Stimulated activated CD4-positive, alpha-beta T cell treated with anti-CD3 and anti-CD28 coated beads, Interleukin-1b, Interleukin-23, amount 100 ng/mL, for 48 hours (primary cell): ENCODE results near the gene ITPR2.
A peak's percentile ranks its signal among the peaks of the same experiment; 100 is the strongest.
"Not testable (repeated sequence)": the region's sequence is repeated elsewhere in the genome, so short reads cannot be mapped to it uniquely, and the experiment has no call there.

Experiments used
- DNase-seq: peaks from one replicate; pipeline ENCODE4 v3.0.0-alpha.2; 2020

Gene ITPR2

DNA sequence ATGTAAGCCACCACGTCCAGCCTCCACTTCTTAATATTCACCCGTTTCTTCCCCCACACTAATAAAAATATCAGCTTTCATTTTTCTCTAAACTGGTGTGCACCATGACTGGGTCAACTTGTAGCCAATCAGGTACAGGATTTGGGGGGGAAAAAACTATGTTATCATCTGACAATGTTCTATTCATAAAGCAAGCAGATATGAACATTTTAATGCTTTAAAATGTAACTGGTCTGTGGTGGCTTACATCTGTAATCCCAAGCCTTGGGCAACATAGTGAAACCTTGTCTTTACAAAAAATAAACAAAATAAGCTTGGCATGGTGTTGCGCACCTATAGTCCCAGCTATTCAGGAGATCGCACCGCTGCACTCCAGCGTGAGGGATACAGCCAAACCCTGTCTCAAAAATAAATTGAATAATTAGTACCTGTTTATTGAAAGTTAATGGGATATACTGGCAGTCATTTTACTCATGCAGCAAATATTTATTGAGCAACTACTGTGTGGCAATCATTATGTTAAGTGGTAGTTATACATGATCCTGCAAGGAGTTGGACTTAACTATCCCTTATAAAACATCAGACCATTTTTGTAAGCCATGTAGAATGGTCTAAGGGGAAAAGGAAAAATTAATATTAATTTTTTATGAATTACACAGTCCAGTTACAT, 15.3 kb upstream of the ITPR2 start:
- DNase-seq: no peak

DNA sequence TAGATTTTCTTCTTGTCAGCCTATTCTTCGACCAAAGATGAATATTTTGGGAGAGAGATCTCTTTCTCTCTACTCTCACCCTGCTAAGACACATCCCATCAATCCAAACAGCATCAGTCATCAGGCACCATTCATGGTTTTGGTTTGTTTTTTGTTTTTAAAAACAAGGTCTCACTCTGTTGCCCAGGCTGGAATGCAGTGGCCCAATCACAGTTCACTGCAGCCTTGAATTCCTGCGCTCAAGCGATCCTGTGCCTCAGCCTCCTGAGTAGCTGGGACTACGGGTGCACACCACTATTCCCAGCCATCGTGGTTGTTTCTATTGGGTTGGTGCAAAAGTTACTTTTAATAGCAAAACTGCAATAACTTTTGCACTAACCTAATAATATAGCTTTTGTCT, 14.4 kb upstream of the ITPR2 start:
- no peak for DNase-seq

- DNase-seq: no peak
Observed at GRCh38 chr12:26846416-26846815, 13.4 kb upstream of the ITPR2 start.

DNA sequence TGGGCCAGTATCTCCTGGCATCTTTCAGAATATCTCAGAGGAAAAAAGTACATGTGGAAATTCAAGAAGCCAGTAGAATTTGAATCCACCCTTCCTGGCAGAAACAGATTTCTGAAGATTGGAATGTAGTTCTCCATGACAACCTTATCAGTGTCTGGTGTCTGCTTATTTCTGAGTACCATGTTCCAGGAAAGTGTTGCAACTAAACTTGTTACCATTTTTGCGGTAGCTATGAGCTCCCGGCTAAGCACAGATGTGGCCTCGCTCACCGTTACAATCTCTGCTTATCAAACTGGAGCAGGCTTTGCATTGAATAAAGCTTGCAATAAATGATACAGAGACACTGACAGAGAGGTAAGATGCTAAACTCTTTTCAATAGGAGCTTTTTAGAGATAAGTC, 13.0 kb upstream of the ITPR2 start:
- no peak for DNase-seq

DNA sequence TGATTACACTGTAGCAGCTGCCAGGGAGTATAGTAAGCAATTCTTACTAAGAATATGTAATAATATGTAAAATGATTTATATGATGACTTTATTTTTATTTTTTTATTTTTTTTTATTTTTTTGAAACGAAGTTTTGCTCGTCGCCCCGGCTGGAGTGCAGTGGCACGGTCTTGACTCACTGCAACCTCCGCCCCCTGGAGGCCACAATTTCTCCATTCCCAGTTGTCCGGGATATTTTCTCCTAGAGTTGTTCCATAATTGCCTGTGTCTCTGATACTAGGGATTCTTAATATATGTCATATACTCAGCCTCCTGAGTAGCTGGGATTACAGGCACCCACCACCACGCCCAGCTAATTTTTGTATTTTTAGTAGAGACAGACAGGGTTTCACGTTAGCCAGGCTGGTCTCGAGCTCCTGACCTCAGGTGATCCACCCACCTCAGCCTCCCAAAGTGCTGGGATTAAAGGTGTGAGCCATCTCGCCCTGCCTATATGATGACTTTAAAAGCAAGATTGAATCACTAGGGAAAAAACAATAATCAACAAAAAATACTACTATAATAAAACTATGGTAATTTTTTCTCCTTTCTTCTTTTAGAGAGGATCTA, 12.2 kb upstream of the ITPR2 start:
- no peak for DNase-seq

DNA sequence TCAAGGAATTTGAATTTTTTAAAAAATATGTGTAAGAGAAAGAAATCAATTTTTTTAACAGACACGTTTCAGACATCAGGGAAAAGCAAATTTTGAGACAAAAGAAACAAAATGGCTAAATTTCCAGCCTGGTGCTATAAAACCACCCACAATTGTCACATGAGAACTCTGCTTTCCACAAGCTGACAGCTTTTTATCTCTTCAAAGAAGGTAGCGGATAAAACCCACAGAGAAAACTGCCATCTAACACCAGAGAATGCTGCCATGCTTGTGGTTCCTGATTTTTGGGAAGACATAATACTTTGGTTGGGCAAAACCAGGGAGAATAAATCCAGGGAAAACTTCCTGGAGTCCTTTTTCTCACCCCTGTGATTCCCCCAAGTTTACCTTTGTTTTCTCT, 10.3 kb upstream of the ITPR2 start:
- DNase-seq: no peak

DNA sequence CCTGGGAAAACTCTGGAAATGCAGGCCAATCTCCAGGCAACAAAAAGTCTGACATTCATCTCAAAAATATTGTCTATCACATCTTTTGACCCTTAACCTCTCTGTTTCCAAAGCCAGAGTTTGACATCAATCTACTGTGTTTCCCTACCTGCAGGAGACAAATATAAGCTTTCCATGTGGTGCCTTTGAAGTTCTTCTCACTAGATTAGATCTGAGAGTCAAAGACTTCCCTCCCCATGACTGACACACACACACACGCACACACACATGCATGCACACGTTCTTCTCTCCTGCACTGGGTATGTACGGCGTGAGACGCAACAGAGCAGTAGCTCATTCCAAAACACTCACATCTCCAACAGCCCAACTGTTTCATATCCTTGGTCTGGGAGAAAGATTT, 8.1 kb upstream of the ITPR2 start:
- no peak for DNase-seq

DNA sequence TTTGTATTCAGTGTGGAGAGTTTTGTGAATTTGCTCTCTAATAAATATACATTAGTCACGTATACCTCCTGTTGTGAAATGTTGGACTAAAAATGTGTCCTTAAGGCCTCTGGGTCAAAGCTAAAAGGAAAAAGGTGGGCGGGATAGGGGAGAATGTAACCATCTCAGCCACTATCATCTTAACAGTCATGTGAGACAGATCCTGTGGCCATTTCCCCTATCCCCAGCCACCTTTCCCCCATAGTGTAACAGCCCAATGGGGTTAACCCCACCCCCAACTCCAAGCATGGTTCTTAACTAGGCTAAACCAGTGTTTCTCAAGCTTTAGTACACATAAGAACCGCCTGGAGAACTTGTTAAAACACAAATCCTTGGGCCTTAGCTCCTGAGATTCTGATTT, 6.5 kb upstream of the ITPR2 start:
- DNase-seq: no peak

GRCh38 chr12:26838888-26839416, 6.0 kb upstream of the ITPR2 start:
- no peak for DNase-seq

- no peak for DNase-seq
Observed at GRCh38 chr12:26836201-26836600, 3.2 kb upstream of the ITPR2 start.

- not testable (repeated sequence) for DNase-seq
Observed at GRCh38 chr12:26834503-26835060, 1.6 kb upstream of the ITPR2 start.

DNA sequence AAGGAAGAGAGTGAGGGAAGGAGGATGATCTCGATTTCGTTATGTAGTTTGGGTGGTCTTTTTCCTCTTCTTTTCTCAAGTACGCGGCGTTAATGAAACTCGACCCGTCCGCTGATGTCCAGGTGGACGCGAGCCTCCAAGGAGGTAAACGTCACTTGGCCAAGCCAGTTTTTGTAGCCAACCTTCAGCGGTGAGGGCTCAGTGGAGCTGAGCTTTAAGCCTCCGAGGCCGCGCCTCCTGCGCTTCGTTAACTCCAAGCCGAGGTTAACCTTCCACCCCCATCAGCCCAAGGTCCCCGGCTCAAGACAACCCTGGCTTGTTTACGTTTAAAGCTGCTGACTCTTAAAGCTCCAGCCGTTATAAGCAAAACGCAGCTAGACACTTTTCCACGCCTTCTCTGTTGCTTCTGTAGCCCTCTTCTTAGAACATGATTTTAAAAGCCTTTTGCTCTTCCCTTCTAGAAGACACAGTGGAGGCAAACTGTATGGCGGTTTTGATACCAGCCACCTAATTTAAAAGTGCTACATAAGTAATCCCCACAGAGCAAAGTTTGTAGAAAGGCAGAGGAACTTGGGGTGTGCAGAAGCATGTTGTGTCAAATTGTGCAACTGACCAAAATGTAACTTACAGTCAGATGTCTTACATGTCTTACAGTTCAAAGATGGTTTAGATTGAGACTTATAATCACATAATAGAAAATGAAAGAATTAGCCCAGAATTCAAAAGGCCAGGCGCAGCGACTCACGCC, 923 bp upstream of the ITPR2 start:
- DNase-seq: peak; percentile 39

DNA sequence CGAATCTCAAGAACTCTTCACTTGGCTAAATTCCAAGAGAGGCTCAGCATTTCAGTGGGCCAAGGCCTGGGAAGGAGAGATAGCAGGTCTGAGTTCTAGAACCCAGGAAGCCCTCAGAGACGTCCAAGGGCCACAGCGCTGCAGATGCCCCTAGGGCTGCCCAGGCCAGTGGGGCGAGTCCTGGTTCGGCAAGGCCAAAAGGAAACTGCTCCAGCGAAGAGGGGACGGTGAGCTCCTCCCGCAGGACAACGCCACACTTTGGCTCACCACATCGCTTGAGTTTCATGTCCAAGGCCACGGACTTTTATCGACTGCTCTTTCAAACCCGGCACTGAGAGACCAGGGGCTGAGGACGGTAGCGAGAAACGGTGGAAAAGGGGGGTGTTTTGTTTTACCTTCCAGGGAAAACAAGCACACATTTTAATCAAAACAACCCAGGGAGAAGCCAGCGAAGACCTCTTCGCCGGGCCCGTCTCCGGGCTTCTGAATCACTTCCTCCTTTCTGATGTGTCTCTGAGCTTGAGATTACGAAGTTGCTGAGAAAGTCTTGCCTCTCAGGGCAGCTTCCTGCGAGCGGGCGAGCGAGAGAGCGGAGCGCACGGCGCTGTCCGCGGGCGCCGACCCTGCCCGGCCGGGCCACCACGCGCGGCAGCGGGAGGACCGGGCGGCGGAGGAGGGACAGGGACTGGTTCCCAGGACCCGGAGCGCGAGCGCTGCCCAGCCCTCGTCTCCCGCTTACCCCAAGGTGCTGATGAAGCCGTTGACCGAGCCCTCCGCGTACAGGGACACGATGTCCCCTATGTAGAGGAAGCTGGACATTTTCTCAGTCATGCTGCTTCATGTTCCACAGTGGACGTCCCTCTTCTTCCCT, 808 bp downstream of the ITPR2 start:
- peak; percentile 69 for DNase-seq

GRCh38 chr12:26830783-26831551, 2.0 kb downstream of the ITPR2 start:
- no peak for DNase-seq

DNA sequence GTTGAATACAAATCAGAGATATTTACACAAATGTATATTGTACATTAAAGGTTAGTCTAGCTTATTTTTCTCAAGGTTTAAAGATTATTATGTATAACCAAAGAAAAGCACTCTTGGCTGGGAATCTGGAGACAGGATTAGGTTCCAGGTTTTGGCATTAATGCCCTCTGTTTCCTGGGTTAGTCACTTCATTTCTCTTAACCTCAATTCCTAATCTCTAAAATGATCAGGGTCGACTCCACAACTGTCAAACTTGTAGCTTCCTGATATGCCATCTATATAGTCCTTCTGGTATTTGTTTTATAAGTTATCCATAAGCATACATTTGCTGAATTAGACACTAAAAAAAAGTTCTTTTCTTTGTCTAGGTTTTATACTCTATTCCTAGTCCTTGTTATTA, 2.6 kb downstream of the ITPR2 start:
- no peak for DNase-seq

- DNase-seq: no peak
Observed at GRCh38 chr12:26828280-26829073, 4.5 kb downstream of the ITPR2 start.

- no peak for DNase-seq
Observed at GRCh38 chr12:26826437-26826836, 6.6 kb downstream of the ITPR2 start.

DNA sequence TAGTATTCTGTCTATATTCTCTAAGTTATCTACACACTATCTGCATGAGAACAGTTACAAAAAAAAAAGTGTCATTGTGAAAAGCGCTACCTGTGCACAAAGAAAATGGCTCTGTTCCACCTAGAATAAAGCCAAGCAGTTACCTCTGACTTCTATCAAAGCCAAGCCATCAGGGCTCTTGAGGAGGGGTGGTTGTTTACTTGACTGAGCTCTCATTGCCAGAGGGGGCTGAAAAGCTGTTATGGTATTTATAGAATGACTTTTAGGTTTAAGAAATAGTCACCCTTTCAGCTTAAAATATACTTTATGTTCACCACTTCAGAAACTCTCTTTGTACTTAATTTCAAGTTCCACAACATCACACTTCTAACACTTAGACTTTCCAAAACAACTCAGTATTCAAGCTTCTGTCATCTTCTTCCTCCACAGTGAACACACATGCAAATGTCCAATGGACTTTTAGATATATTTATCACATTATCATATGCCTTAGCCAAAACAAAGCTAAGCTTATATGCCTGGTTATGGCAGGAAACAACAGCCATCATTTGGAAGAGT, 7.5 kb downstream of the ITPR2 start:
- DNase-seq: no peak

DNA sequence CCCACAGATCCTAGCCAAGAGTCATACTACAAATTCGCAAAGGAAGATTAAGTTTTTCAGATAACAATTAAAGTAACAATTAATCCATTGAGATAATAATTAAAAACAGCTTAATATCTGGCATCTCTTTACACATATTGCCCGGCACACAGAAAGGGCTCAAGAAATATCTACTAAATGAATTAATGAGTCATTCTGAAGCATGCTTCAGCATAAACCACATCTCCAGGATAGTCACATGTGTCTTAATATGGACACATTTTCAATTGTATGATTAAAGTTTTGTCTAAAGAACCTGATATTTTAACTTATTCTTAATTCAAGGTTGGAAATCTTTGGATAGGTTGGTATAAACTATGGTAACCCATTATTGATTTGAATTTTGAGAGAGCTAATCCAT, 9.6 kb downstream of the ITPR2 start:
- DNase-seq: no peak

DNA sequence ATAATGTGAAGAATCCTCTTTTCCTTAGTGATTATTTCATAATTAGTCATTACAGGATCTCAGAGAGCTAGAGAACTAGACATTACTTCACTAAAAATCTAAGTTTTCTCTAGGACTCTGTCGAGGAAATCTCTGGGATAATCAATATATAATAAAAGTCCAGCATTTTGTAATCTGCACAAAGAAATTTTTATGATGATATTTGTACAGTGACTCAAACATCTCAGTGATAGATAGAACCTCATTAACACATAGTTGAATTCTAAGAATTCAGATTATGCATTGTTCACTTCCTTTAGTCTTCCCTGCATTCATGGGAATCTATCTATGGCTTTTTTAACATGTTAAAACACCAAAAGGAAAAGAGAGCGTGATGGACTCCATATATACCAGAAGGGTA, 11.0 kb downstream of the ITPR2 start:
- DNase-seq: no peak

GRCh38 chr12:26821212-26821701, 11.7 kb downstream of the ITPR2 start:
- no peak for DNase-seq
